IMR-90 (cell line): ENCODE measurements around the gene NTM.

ENCODE experiments used
- MAZ ChIP-seq: IDR thresholded peaks from 2 replicates; pipeline ENCODE4 v1.6.1; 2012; ENCODE audit warnings: low read depth, mild to moderate bottlenecking, low read length, improper control_type of control experiment, moderate library complexity, borderline replicate concordance
- RAD21 ChIP-seq: IDR thresholded peaks from 2 replicates; pipeline ENCODE4 v1.6.1; 2012; ENCODE audit warnings: low read length, improper control_type of control experiment
- TF ChIP-seq, protein P1 (sequence below): conservative IDR thresholded peaks from 2 replicates; pipeline ENCODE4 v1.5.1; 2012; ENCODE audit warnings: mild to moderate bottlenecking, low read depth, low read length, improper control_type of control experiment
- TF ChIP-seq, protein P2 (sequence below): fragments of 150-350 bp; IDR thresholded peaks from 2 replicates; pipeline ENCODE4 v1.6.1; 2017; ENCODE audit warnings: mild to moderate bottlenecking, antibody characterized with exemption, low read length, low read depth

DNA sequence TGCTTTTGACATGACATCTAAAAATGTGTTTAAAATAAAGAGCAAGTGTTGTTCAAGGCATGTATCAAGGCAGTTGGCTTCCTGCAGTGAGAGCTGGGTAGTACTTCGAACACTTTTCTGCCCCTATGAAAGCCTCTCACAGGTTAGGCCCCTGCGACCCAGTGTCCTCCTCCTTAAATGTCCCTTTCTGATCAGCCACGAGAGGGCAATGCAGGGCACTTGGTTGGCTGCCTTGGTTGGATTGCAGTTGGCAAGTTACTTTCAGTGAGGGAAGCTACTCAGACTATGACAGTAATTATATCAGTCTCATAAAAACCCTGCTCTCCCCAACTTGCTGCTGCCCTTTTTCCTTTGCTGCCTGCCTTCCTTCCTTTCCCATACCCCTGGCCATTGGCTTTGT, 743.8 kb downstream of the NTM start:
- TF ChIP-seq, protein P1, sequence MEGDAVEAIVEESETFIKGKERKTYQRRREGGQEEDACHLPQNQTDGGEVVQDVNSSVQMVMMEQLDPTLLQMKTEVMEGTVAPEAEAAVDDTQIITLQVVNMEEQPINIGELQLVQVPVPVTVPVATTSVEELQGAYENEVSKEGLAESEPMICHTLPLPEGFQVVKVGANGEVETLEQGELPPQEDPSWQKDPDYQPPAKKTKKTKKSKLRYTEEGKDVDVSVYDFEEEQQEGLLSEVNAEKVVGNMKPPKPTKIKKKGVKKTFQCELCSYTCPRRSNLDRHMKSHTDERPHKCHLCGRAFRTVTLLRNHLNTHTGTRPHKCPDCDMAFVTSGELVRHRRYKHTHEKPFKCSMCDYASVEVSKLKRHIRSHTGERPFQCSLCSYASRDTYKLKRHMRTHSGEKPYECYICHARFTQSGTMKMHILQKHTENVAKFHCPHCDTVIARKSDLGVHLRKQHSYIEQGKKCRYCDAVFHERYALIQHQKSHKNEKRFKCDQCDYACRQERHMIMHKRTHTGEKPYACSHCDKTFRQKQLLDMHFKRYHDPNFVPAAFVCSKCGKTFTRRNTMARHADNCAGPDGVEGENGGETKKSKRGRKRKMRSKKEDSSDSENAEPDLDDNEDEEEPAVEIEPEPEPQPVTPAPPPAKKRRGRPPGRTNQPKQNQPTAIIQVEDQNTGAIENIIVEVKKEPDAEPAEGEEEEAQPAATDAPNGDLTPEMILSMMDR = peak; percentile 29; the same call in 1 of the 2 replicates
- TF ChIP-seq MAZ (no peak), RAD21 (peak; percentile 28; the same call in 1 of the 2 replicates)
- TF ChIP-seq, protein P2, sequence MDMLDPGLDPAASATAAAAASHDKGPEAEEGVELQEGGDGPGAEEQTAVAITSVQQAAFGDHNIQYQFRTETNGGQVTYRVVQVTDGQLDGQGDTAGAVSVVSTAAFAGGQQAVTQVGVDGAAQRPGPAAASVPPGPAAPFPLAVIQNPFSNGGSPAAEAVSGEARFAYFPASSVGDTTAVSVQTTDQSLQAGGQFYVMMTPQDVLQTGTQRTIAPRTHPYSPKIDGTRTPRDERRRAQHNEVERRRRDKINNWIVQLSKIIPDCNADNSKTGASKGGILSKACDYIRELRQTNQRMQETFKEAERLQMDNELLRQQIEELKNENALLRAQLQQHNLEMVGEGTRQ = no peak
